ENCODE measurements around the gene GPR162. TPM values are rescaled to one million over a fixed set of nuclear protein-coding genes. Genes with fewer than 3 reads are reported as not detected.

GPR162 gene
- total and polyA plus RNA-seq, 10 of the 15 experiments (the other 5 are each of a cell fraction or from before 2014, with no cell fraction given): not detected

GRCh38 chr12:6836851-6837250 is 15.2 kb downstream of the GPR162 start:
- no peaks in the 10 kb centered on the region for H3K79me2 ChIP-seq (ENCODE audit: control insufficient read depth, insufficient read depth, low read length)
- peaks cover 10% of the 10 kb centered on the region for H3K4me1 ChIP-seq (ENCODE audit: control insufficient read depth, insufficient read depth, low read length)
- no TSS peak for BruUV-seq (replicated peaks)
- FAIRE-seq (no peak), ATAC-seq (no peak), DNase-seq (ENCODE audit: low read depth, low spot score) (no peak)
- WGBS (ENCODE audit: insufficient coverage, insufficient replicate concordance, low lambda C conversion rate, missing lambda C conversion rate): 51% methylated on average over 14 of the region's 16 CpGs
- no peaks in the 10 kb centered on the region for H3K36me3 ChIP-seq (ENCODE audit: control insufficient read depth in 2 of 2, insufficient read depth in 2 of 2, low read length in 1 of 2)
- H2AFZ ChIP-seq (ENCODE audit: control insufficient read depth, low read depth, low read length): no peak overlapping the region
- H3K9ac ChIP-seq (ENCODE audit: control insufficient read depth, insufficient read depth, low read length): no peak overlapping the region
- no peak for TF ChIP-seq POLR2AphosphoS2 (IDR thresholded peaks at IDR 0.05; ENCODE audit: low read depth, low read length)
- TF ChIP-seq PKNOX1 (IDR thresholded peaks at IDR 0.05): no peak
- no peak for TF ChIP-seq SP1 (IDR thresholded peaks at IDR 0.05; ENCODE audit: low read depth, low read length)
- no peak for TF ChIP-seq GATAD2B (conservative IDR thresholded peaks at IDR 0.05; ENCODE audit: low read depth)
- TF ChIP-seq CEBPB (IDR thresholded peaks at IDR 0.05; ENCODE audit: borderline replicate concordance in 1 of 2, low read depth in 2 of 2, low read length in 2 of 2): no peak
- no peak for TF ChIP-seq BCLAF1 (IDR thresholded peaks at IDR 0.05)
- TF ChIP-seq MEF2A (IDR thresholded peaks at IDR 0.05; ENCODE audit: insufficient read depth, low read depth, low read length): no peak
- TF ChIP-seq RCOR1 (conservative IDR thresholded peaks at IDR 0.05; ENCODE audit: low read depth, low read length): no peak
- TF ChIP-seq HCFC1 (IDR thresholded peaks at IDR 0.05; ENCODE audit: low read length): no peak
- no peak for TF ChIP-seq ZBTB11 (CRISPR knock-in tag; IDR thresholded peaks at IDR 0.05)
- no peak for TF ChIP-seq CBX3 (IDR thresholded peaks at IDR 0.05; ENCODE audit: borderline replicate concordance, low read depth)
- ChIA-PET SMC1A (ENCODE audit: uncharacterized antibody, unreplicated experiment) (interaction anchor here (1.1 to 5.8 kb wide), 2 partner anchors 12 to 84 kb away, joined by 3 to 35 read pairs; partner anchors contain the start of gene MLF2), RAD21 (ENCODE audit: unreplicated experiment) (interaction anchor here (1.1 kb wide), 1 partner anchor 55 kb away, joined by 3 read pairs; no protein-coding TSS in a partner anchor), CTCF (interaction anchor here (0.6 to 6.8 kb wide), 10 partner anchors 11 to 272 kb away, joined by 3 to 72 read pairs (median 4); partner anchors contain the start of genes CDCA3, MLF2, PTMS and SPSB2), POLR2A (interaction anchor here (0.9 to 1.7 kb wide), 3 partner anchors 12 to 224 kb away, joined by 3 to 5 read pairs (median 4); partner anchors contain the start of gene MLF2)
- intact Hi-C loops (cut with micrococcal nuclease; ENCODE audit: unreplicated experiment) (no loop called here), in situ Hi-C loops (cut with MboI) (no loop called here)
- no peak overlapping the region for H3K27ac ChIP-seq (ENCODE audit: control insufficient read depth, insufficient read depth)
- H3K27me3 ChIP-seq (replicated peaks in 1 of 2; ENCODE audit: control insufficient read depth in 2 of 2, insufficient read depth in 2 of 2, low read length in 1 of 2): peaks cover 0 to 1% of the 10 kb centered on the region in 2 experiments; a peak in 1 of 4 replicates
- no peak overlapping the region for H3K4me3 ChIP-seq
- H3K4me2 ChIP-seq (ENCODE audit: control insufficient read depth, insufficient read depth): no peak overlapping the region
- H4K20me1 ChIP-seq (ENCODE audit: control insufficient read depth, insufficient read depth): no peaks in the 10 kb centered on the region
- no peaks in the 10 kb centered on the region for H3K9me3 ChIP-seq (replicated peaks; ENCODE audit: control insufficient read depth, insufficient read depth, low read length)

Measured in GM12878 (cell line).